ENCODE results near the gene COA4.

DNA sequence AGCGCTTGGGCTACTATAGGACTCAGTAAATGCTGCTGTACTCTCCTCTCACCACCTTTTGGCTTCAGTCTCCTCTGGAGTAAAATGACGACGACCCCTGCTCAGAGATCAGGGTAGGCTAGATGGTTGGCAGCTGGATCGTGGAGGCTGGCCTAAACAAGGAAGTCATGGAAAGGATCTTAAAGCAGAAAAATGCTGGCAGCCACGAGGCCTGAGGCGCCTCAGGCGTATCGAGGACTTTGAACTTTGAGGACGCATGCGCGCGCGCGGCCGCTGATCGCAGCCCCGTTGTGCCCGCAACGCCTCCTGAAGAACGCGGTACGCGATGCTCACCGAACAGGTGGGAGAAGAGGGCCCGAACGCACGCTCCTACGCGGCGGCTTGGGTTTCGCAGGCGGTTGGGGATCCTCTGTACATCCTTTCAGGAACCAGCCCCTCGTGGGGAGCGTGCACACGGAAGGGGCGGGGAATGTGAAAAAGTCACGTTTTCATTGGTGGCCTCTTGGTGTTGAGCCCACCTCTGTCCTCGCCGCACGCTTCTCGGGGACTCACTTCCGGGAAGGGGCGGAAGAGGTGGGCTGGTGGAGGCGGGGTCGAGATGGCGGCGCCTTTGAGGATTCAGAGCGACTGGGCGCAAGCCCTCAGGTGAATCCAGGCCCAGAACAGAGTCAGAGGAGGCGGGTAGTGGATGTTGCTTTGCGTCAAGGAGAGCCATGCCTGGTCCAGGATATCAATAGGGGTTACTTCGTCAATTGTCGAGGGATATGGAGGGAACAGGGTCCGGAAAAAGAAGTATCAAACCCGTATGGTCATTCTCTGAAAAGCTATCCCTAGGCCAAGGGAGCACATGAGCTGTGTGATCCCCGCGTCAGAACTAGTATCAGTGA, at the start of gene COA4, which contains the start of gene PAAF1:
- no peak for TF ChIP-seq EZH2 (IDR thresholded peaks at IDR 0.05; ENCODE audit: borderline replicate concordance, insufficient read depth, low read depth, low read length, poor library complexity, severe bottlenecking)
- TF ChIP-seq, protein P1, sequence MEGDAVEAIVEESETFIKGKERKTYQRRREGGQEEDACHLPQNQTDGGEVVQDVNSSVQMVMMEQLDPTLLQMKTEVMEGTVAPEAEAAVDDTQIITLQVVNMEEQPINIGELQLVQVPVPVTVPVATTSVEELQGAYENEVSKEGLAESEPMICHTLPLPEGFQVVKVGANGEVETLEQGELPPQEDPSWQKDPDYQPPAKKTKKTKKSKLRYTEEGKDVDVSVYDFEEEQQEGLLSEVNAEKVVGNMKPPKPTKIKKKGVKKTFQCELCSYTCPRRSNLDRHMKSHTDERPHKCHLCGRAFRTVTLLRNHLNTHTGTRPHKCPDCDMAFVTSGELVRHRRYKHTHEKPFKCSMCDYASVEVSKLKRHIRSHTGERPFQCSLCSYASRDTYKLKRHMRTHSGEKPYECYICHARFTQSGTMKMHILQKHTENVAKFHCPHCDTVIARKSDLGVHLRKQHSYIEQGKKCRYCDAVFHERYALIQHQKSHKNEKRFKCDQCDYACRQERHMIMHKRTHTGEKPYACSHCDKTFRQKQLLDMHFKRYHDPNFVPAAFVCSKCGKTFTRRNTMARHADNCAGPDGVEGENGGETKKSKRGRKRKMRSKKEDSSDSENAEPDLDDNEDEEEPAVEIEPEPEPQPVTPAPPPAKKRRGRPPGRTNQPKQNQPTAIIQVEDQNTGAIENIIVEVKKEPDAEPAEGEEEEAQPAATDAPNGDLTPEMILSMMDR (IDR thresholded peaks at IDR 0.05), result no peak
